GM21528 (cell line): ENCODE measurements around the gene PPP1R9A.

Experiments
- ATAC-seq: cut with Tn5 transposase; IDR thresholded peaks from one replicate; pipeline ENCODE4 v1.9.1; 2021; ENCODE audit warnings: mild to moderate bottlenecking, moderate library complexity; ENCODE audit not compliant: unreplicated experiment, low FRiP score

PPP1R9A gene

GRCh38 chr7:95169678-95170077, 262.3 kb downstream of the PPP1R9A start:
- no peak for ATAC-seq

GRCh38 chr7:95172420-95172819, 265.0 kb downstream of the PPP1R9A start:
- no peak for ATAC-seq

GRCh38 chr7:95190515-95190914, 283.1 kb downstream of the PPP1R9A start:
- ATAC-seq = no peak

- ATAC-seq = no peak
Observed at GRCh38 chr7:95191795-95192194, 284.4 kb downstream of the PPP1R9A start.

- no peak for ATAC-seq
Observed at GRCh38 chr7:95198863-95199262, 291.5 kb downstream of the PPP1R9A start.

GRCh38 chr7:95199779-95200558, 292.6 kb downstream of the PPP1R9A start:
- ATAC-seq = no peak

- no peak for ATAC-seq
Observed at GRCh38 chr7:95200741-95201140, 293.3 kb downstream of the PPP1R9A start.

- no peak for ATAC-seq
Observed at GRCh38 chr7:95201727-95202126, 294.3 kb downstream of the PPP1R9A start.

GRCh38 chr7:95204618-95205017, 297.2 kb downstream of the PPP1R9A start:
- ATAC-seq = no peak

GRCh38 chr7:95205665-95206225, 298.4 kb downstream of the PPP1R9A start:
- ATAC-seq = no peak

GRCh38 chr7:95209276-95209675, 301.9 kb downstream of the PPP1R9A start:
- no peak for ATAC-seq

GRCh38 chr7:95209788-95210187, 302.4 kb downstream of the PPP1R9A start:
- ATAC-seq = no peak

- ATAC-seq = no peak
Observed at GRCh38 chr7:95213148-95213547, 305.8 kb downstream of the PPP1R9A start.

- ATAC-seq = no peak
Observed at GRCh38 chr7:95213809-95214492, 306.6 kb downstream of the PPP1R9A start.

- ATAC-seq = no peak
Observed at GRCh38 chr7:95219721-95220120, 312.3 kb downstream of the PPP1R9A start.

GRCh38 chr7:95220328-95220727, 312.9 kb downstream of the PPP1R9A start:
- no peak for ATAC-seq

GRCh38 chr7:95225301-95225700, 317.9 kb downstream of the PPP1R9A start:
- no peak for ATAC-seq

- no peak for ATAC-seq
Observed at GRCh38 chr7:95229301-95229700, 321.9 kb downstream of the PPP1R9A start.

- ATAC-seq = no peak
Observed at GRCh38 chr7:95238252-95238943, 331.0 kb downstream of the PPP1R9A start.

GRCh38 chr7:95240921-95241320, 333.5 kb downstream of the PPP1R9A start:
- ATAC-seq = no peak

- ATAC-seq = no peak
Observed at GRCh38 chr7:95242266-95242665, 334.9 kb downstream of the PPP1R9A start.
